HepG2 (cell line): Measurements from ENCODE around the gene NFATC1. TPM values are rescaled to one million over a fixed set of nuclear protein-coding genes. Genes with fewer than 3 reads are reported as not detected.

Source experiments
- ATAC-seq: fragments of 200-7000 bp; cut with Tn5 transposase; 3 replicates; pipeline ENCODE4 v1.9.1; 2020; ENCODE audit warnings: mild to moderate bottlenecking, moderate library complexity
- BruUV-seq: library from RNA; stranded (reverse); fragments of 400-500 nt; replicated peaks from 2 replicates; lab custom pipeline; 2021; lab: Mats Ljungman, UMichigan
- CTCF ChIA-PET: fragments of 300-600 bp; formaldehyde crosslinking; extraction: SDS; loops from one replicate; lab custom pipeline; 2021; ENCODE audit warnings: low total read pairs, inconsistent platforms, low intra/inter-chr PET ratio; lab: Yijun Ruan, JAX
- POLR2A ChIA-PET: fragments of 350-600 bp; sonication (Branson Sonifier 250); formaldehyde crosslinking; loops from one replicate; lab custom pipeline; 2020; ENCODE audit warnings: antibody characterized with exemption, inconsistent platforms; lab: Yijun Ruan, JAX
- DNase-seq: peaks from one replicate; pipeline ENCODE4 v3.0.0-alpha.2; 2015; ENCODE audit warnings: low spot score
- FAIRE-seq: peaks from 3 replicates; lab custom pipeline; 2011; peaks lifted over from hg19 to GRCh38; lab: Jason Lieb, UNC
- H2AFZ ChIP-seq: one replicate; pipeline ENCODE4 v1.6.1; 2011; ENCODE audit warnings: low read length, inconsistent platforms
- H3K27ac ChIP-seq: fragments of 300-600 bp; 3 replicates; pipeline ENCODE4 v1.8.0; 2011; ENCODE audit warnings: mixed run types, mild to moderate bottlenecking, mixed read lengths, low read length, inconsistent platforms; ENCODE audit not compliant: insufficient read depth; ENCODE audit errors: extremely low read length
- H3K27me3 ChIP-seq, 2 experiments: fragments of 200-600 bp in 1 of 2; 2 replicates in 1 of 2; 3 replicates in 1 of 2; pipeline versions ENCODE4 v1.6.0 to v1.8.0; 2011; ENCODE audit warnings: low read length in 2 of 2, mild to moderate bottlenecking in 2 of 2, moderate library complexity in 2 of 2, inconsistent platforms in 1 of 2; ENCODE audit not compliant: insufficient read depth in 2 of 2, control insufficient read depth in 1 of 2
- H3K36me3 ChIP-seq, 2 experiments: fragments of 200-600 bp in 1 of 2; replicated peaks in 1 of 2; 2 replicates in 1 of 2; 3 replicates in 1 of 2; pipeline versions ENCODE4 v1.5.1 to v1.8.0; 2011; ENCODE audit warnings: low read length in 2 of 2, inconsistent platforms in 1 of 2; ENCODE audit not compliant: insufficient read depth in 2 of 2, control insufficient read depth in 1 of 2
- H3K4me1 ChIP-seq: 2 replicates; pipeline ENCODE4 v1.5.1; 2012; ENCODE audit warnings: low read length, inconsistent platforms; ENCODE audit not compliant: insufficient read depth
- H3K4me2 ChIP-seq: 2 replicates; pipeline ENCODE4 v1.6.0; 2011; ENCODE audit warnings: low read depth, low read length, inconsistent platforms
- H3K4me3 ChIP-seq, 3 experiments: fragments of 200-600 bp in 1 of 3; sonication (generic), shearing (Covaris generic) in 1 of 3; replicated peaks in 1 of 3; 2 replicates each; pipeline ENCODE4 v1.5.1; 2011 to 2016; ENCODE audit warnings: low read length in 3 of 3, inconsistent platforms in 2 of 3, low read depth in 2 of 3, mild to moderate bottlenecking in 2 of 3, control low read depth in 1 of 3, mixed read lengths in 1 of 3; ENCODE audit not compliant: insufficient read depth in 1 of 3
- H3K79me2 ChIP-seq: one replicate; pipeline ENCODE4 v1.6.1; 2011; ENCODE audit warnings: low read length, inconsistent platforms; ENCODE audit not compliant: insufficient read depth
- H3K9ac ChIP-seq: 2 replicates; pipeline ENCODE4 v1.6.0; 2011; ENCODE audit warnings: mild to moderate bottlenecking, low read depth, low read length, inconsistent platforms; ENCODE audit not compliant: insufficient read depth
- H3K9me3 ChIP-seq: 2 replicates; pipeline ENCODE4 v1.5.1; 2012; ENCODE audit warnings: mild to moderate bottlenecking, low read length
- H4K20me1 ChIP-seq: 2 replicates; pipeline ENCODE4 v1.6.0; 2011; ENCODE audit warnings: inconsistent platforms, mild to moderate bottlenecking, low read length, moderate library complexity; ENCODE audit not compliant: insufficient read depth
- BORCS8-MEF2B ChIP-seq: sonication (generic); formaldehyde crosslinking; IDR thresholded peaks from 2 replicates; pipeline ENCODE4 v1.8.0; 2022; ENCODE audit warnings: mild to moderate bottlenecking, missing genetic modification reagents
- HDAC6 ChIP-seq: fragments of 200-600 bp; sonication (generic); IDR thresholded peaks from 2 replicates; pipeline ENCODE4 v1.7.0; 2017; ENCODE audit warnings: mild to moderate bottlenecking, antibody characterized with exemption, low read length, low read depth
- KAT8 ChIP-seq: IDR thresholded peaks from 2 replicates; pipeline ENCODE4 v1.6.1; 2016; ENCODE audit warnings: missing genetic modification reagents, missing compliant biosample characterization
- KDM5A ChIP-seq: fragments of 200-600 bp; sonication (generic); IDR thresholded peaks from 2 replicates; pipeline ENCODE4 v1.7.0; 2018; ENCODE audit warnings: antibody characterized with exemption, mild to moderate bottlenecking, low read length, borderline replicate concordance
- KLF6 ChIP-seq: IDR thresholded peaks from 2 replicates; pipeline ENCODE4 v1.8.0; 2016; ENCODE audit warnings: missing biosample characterization, missing genetic modification reagents
- SRSF9 ChIP-seq: fragments of 200-400 bp; formaldehyde crosslinking; IDR thresholded peaks from 2 replicates; pipeline ENCODE4 v1.6.1; 2018; ENCODE audit warnings: borderline replicate concordance, mild to moderate bottlenecking, low read depth, low read length; ENCODE audit not compliant: insufficient read depth, poor library complexity, severe bottlenecking
- WGBS: methylation state at CpG from one replicate; pipeline ENCODE4 v1.1.6; 2017; ENCODE audit warnings: low lambda C conversion rate; 5-methylcytosine and 5-hydroxymethylcytosine counted together
- in situ Hi-C: cut with HindIII; loops from 2 replicates; pipeline ENCODE4 v1.10.0; 2017; ENCODE audit warnings: low pct_unique_long_range_greater_than_20kb; ENCODE audit not compliant: extremely low pct_ligation_motif_present
- intact Hi-C: fragments of 100-400 bp; cut with micrococcal nuclease; formaldehyde crosslinking; loops from one replicate; pipeline ENCODE4 v1.10.0; 2022; ENCODE audit not compliant: unreplicated experiment
- polyA plus RNA-seq, 8 experiments: library from polyadenylated mRNA; depleted of rRNA in 3 of 8; stranded (reverse) in 7 of 8; unstranded in 1 of 8; fragments of >200 nt; fragmentation: Illumina TruSeq in 4 of 8; extraction: Trizol in 4 of 8; gene quantifications; 2 replicates each; pipeline versions ENCODE4 v1.2.1 to v1.2.3, GENCODE V29; 2011 to 2016; ENCODE audit warnings: low read depth in 4 of 8, missing spikeins in 1 of 8, mixed read lengths in 1 of 8; ENCODE audit not compliant: insufficient read depth in 1 of 8
- total RNA-seq, 5 experiments: library from RNA; depleted of rRNA; stranded (reverse); fragments of >200 nt; fragmentation: Illumina TruSeq; extraction: Trizol; gene quantifications; 2 replicates each; pipeline ENCODE4 v1.2.3, GENCODE V29; 2016; ENCODE audit warnings: low read depth in 1 of 5
- TF ChIP-seq, protein P1 (sequence below): sonication (generic); formaldehyde crosslinking; IDR thresholded peaks from 2 replicates; pipeline ENCODE4 v1.9.0; 2021; ENCODE audit warnings: missing genetic modification reagents, borderline replicate concordance
- TF ChIP-seq, protein P2 (sequence below): sonication (generic); formaldehyde crosslinking; conservative IDR thresholded peaks from 2 replicates; pipeline ENCODE4 v1.8.1; 2023; ENCODE audit warnings: missing genetic modification reagents
- TF ChIP-seq, protein P3 (sequence below): sonication (generic); formaldehyde crosslinking; IDR thresholded peaks from 2 replicates; pipeline ENCODE4 v1.5.0; 2020; ENCODE audit warnings: missing genetic modification reagents
- TF ChIP-seq, protein P4 (sequence below): sonication (generic); formaldehyde crosslinking; IDR thresholded peaks from 2 replicates; pipeline ENCODE4 v1.4.0; 2020; ENCODE audit warnings: mild to moderate bottlenecking, low read depth, missing genetic modification reagents
- TF ChIP-seq, protein P5 (sequence below), 2 experiments: sonication (generic) in 1 of 2; formaldehyde crosslinking in 1 of 2; IDR thresholded peaks; 2 replicates each; pipeline versions ENCODE4 v1.5.1 to v1.6.1; 2011 to 2020; ENCODE audit warnings: borderline replicate concordance in 1 of 2, low read depth in 1 of 2, low read length in 1 of 2, mild to moderate bottlenecking in 1 of 2, missing genetic modification reagents in 1 of 2, moderate library complexity in 1 of 2
- TF ChIP-seq, protein P6 (sequence below): sonication (generic); formaldehyde crosslinking; conservative IDR thresholded peaks from 2 replicates; pipeline ENCODE4 v1.8.0; 2022; ENCODE audit warnings: low read depth, missing genetic modification reagents

Gene NFATC1
- total and polyA plus RNA-seq, 2 of the 13 experiments (the other 11 are each of a cell fraction or from before 2014, with no cell fraction given) = not detected

DNA sequence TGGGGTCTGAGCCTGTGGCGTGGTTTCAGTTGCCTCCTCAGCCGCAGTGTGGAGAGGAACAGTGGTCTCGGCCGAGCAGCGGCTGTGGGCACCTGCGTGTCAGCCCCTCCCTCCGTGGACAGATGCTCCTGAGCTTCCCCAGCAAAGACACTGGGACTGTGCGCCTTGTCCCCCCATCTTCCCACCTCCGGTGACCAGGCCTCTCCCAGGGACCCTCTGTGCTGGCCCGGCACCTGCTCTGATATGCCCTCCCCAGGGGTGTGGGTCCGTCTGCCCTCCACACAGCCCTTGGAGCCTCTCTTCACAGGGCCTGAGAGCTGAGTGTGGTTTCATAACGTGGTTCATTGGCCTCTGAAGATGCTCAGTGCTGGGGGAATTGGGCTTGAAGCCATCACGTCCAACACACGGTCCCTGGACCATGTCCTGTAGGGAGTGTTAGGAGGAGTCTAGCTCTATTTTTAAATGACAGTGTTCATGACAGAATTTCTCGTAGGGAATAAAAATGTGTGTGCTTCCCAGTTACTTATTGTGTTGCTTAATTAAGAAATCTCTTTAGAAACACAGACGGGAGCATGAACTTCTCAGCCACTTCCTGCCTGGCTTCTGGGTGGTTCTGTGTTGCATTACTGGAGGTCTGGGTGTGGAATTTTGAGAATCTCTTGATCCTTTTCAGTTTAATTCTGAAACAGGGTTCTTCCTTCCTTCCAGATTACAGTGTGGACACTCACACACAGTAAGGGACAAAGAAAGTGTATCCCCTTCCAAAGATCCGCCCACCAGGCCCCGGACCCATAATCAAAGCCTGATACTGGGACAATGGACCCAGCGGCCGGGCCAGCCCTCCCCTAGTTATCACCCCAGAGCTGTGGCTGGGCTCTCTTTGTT lies 110.7 kb downstream of the NFATC1 start:
- Histone ChIP-seq H3K36me3 (no peaks in the 10 kb centered on the region), H3K27ac (no peak overlapping the region), H3K27me3 (peaks cover 13 to 58% of the 10 kb centered on the region in 2 experiments; a peak in 4 of 5 replicates), H2AFZ (no peak overlapping the region), H4K20me1 (no peaks in the 10 kb centered on the region), H3K4me1 (no peaks in the 10 kb centered on the region), H3K4me2 (no peak overlapping the region), H3K4me3 (no peak overlapping the region), H3K79me2 (no peaks in the 10 kb centered on the region), H3K9ac (no peak overlapping the region), H3K9me3 (no peaks in the 10 kb centered on the region)
- no TSS peak for BruUV-seq
- 9% methylated on average over 15 of the region's 20 CpGs for WGBS
- FAIRE-seq (no peak), DNase-seq (no peak), ATAC-seq (no peak)
- CTCF ChIA-PET = no interaction called here
- in situ Hi-C loops = no loop called here
- POLR2A ChIA-PET = no interaction called here
- intact Hi-C loops = no loop called here
- TF ChIP-seq KAT8 (CRISPR knock-in tag) (no peak), BORCS8-MEF2B (no peak), KLF6 (no peak), SRSF9 (no peak), KDM5A (no peak), HDAC6 (no peak)
- TF ChIP-seq, protein P1, sequence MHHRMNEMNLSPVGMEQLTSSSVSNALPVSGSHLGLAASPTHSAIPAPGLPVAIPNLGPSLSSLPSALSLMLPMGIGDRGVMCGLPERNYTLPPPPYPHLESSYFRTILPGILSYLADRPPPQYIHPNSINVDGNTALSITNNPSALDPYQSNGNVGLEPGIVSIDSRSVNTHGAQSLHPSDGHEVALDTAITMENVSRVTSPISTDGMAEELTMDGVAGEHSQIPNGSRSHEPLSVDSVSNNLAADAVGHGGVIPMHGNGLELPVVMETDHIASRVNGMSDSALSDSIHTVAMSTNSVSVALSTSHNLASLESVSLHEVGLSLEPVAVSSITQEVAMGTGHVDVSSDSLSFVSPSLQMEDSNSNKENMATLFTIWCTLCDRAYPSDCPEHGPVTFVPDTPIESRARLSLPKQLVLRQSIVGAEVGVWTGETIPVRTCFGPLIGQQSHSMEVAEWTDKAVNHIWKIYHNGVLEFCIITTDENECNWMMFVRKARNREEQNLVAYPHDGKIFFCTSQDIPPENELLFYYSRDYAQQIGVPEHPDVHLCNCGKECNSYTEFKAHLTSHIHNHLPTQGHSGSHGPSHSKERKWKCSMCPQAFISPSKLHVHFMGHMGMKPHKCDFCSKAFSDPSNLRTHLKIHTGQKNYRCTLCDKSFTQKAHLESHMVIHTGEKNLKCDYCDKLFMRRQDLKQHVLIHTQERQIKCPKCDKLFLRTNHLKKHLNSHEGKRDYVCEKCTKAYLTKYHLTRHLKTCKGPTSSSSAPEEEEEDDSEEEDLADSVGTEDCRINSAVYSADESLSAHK (CRISPR knock-in tag) = no peak
- TF ChIP-seq, protein P2, sequence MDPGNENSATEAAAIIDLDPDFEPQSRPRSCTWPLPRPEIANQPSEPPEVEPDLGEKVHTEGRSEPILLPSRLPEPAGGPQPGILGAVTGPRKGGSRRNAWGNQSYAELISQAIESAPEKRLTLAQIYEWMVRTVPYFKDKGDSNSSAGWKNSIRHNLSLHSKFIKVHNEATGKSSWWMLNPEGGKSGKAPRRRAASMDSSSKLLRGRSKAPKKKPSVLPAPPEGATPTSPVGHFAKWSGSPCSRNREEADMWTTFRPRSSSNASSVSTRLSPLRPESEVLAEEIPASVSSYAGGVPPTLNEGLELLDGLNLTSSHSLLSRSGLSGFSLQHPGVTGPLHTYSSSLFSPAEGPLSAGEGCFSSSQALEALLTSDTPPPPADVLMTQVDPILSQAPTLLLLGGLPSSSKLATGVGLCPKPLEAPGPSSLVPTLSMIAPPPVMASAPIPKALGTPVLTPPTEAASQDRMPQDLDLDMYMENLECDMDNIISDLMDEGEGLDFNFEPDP (CRISPR knock-in tag) = no peak
- TF ChIP-seq, protein P3, sequence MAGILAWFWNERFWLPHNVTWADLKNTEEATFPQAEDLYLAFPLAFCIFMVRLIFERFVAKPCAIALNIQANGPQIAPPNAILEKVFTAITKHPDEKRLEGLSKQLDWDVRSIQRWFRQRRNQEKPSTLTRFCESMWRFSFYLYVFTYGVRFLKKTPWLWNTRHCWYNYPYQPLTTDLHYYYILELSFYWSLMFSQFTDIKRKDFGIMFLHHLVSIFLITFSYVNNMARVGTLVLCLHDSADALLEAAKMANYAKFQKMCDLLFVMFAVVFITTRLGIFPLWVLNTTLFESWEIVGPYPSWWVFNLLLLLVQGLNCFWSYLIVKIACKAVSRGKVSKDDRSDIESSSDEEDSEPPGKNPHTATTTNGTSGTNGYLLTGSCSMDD = no peak
- TF ChIP-seq, protein P4, sequence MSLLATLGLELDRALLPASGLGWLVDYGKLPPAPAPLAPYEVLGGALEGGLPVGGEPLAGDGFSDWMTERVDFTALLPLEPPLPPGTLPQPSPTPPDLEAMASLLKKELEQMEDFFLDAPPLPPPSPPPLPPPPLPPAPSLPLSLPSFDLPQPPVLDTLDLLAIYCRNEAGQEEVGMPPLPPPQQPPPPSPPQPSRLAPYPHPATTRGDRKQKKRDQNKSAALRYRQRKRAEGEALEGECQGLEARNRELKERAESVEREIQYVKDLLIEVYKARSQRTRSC (CRISPR knock-in tag) = no peak
- TF ChIP-seq, protein P5, sequence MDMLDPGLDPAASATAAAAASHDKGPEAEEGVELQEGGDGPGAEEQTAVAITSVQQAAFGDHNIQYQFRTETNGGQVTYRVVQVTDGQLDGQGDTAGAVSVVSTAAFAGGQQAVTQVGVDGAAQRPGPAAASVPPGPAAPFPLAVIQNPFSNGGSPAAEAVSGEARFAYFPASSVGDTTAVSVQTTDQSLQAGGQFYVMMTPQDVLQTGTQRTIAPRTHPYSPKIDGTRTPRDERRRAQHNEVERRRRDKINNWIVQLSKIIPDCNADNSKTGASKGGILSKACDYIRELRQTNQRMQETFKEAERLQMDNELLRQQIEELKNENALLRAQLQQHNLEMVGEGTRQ (IDR thresholded peaks at IDR 0.05; ENCODE audit: low read depth, low read length) = no peak
- TF ChIP-seq, protein P5 (CRISPR knock-in tag; IDR thresholded peaks at IDR 0.05; ENCODE audit: borderline replicate concordance) = no peak
- TF ChIP-seq, protein P6, sequence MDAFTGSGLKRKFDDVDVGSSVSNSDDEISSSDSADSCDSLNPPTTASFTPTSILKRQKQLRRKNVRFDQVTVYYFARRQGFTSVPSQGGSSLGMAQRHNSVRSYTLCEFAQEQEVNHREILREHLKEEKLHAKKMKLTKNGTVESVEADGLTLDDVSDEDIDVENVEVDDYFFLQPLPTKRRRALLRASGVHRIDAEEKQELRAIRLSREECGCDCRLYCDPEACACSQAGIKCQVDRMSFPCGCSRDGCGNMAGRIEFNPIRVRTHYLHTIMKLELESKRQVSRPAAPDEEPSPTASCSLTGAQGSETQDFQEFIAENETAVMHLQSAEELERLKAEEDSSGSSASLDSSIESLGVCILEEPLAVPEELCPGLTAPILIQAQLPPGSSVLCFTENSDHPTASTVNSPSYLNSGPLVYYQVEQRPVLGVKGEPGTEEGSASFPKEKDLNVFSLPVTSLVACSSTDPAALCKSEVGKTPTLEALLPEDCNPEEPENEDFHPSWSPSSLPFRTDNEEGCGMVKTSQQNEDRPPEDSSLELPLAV (CRISPR knock-in tag) = no peak
